Uterus (tissue), 2 donors: ENCODE results near the gene NCBP3.

ENCODE experiments used
- POLR2A ChIP-seq, 2 donors: fragments of 450-650 bp; IDR thresholded peaks; one replicate each; pipeline ENCODE4 v1.6.1; 2016; ENCODE audit warnings: antibody characterized with exemption in 2 of 2, mild to moderate bottlenecking in 1 of 2, moderate library complexity in 1 of 2
- TF ChIP-seq, protein P1 (sequence below), 4 experiments: fragments of 200-600 bp in 2 of 4; fragments of 450-650 bp in 2 of 4; sonication (generic) in 2 of 4; IDR thresholded peaks; one replicate each; pipeline ENCODE4 v1.5.1; 2016 to 2019; ENCODE audit warnings: antibody characterized with exemption in 4 of 4, mild to moderate bottlenecking in 2 of 4, moderate library complexity in 1 of 4

DNA sequence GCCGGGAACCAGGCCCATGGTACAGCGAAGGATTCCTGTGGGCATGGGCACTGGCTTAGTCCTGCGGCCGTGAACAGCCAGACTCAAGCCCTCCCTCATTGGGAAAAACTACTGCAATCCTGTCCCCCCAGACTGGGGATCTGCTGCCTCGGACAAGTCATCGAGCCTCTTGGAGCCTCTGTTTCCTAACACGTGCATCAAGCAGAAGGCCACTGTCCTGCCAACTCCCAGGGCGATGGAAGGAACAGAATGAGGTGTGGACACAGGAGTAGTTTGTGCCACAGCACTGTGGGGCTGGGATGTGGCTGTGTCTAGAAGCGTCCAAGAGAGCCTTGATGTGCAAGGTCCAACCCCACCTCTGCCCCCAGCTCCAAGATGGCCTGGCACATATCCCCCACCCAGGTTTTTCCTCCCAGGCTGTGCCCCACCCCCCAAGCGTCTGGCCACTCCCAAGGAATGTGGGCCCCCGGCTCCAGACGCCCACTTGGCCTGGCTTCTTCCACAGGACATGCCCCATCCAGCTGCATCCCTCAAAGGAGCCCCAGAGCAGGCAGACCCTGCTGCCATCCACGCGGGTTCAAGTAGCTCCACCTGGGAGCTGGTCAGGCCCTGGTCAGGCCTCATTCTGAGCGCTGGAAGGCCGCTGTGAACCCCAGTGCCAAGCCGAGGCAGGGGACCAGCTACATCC, 43.4 kb upstream of the NCBP3 start:
- TF ChIP-seq, protein P1, sequence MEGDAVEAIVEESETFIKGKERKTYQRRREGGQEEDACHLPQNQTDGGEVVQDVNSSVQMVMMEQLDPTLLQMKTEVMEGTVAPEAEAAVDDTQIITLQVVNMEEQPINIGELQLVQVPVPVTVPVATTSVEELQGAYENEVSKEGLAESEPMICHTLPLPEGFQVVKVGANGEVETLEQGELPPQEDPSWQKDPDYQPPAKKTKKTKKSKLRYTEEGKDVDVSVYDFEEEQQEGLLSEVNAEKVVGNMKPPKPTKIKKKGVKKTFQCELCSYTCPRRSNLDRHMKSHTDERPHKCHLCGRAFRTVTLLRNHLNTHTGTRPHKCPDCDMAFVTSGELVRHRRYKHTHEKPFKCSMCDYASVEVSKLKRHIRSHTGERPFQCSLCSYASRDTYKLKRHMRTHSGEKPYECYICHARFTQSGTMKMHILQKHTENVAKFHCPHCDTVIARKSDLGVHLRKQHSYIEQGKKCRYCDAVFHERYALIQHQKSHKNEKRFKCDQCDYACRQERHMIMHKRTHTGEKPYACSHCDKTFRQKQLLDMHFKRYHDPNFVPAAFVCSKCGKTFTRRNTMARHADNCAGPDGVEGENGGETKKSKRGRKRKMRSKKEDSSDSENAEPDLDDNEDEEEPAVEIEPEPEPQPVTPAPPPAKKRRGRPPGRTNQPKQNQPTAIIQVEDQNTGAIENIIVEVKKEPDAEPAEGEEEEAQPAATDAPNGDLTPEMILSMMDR (IDR thresholded peaks at IDR 0.05): no peak
- no peak for TF ChIP-seq POLR2A (IDR thresholded peaks at IDR 0.05)
